ENCODE measurements around the gene SCNN1B. TPM values are rescaled to one million over a fixed set of nuclear protein-coding genes. Genes with fewer than 3 reads are reported as not detected.

SCNN1B gene
- total RNA-seq, 3 donors from 2014 or later (not counting 1 experiment from before 2014, with no cell fraction given), result not detected

DNA sequence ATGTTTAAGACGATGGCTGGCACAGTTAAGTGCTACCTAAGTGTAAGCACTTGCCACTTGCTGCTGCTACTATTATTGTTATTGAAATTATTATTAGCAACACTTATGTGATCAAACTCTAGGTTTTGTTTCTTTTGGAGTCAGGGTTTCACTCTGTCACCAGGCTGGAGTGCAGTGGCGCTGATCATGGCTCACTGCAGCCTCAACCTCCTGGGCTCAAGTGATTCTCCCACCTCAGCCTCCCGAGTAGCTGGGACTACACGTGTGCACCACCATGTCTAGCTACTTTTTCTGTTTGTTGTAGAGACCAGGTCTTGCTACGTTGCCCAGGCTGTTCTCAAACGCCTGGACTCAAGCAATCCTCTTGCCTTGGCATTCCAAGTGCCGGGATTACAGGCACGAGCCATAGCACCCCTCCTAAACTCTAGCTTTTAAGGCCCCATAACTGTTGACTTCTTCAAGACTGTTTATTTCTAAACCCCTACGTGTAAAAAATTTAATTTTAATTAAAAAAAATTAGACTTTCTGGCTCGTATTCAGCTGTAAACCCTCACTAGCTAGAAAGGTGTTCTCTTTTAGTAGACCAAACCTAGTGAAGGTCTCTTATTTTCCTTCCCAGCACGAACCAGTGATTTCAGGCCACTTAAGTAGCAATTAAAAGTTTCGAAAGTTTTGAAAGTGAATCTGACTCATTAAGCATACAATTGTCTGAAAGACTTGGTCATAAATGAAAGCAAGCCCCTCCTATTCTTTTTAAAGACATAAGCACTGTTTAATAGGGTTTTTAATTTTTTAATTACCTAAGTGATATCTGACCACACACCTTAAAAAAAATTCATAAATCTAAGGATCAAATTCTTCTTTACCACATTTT lies 11.7 kb upstream of the SCNN1B start:
- Histone ChIP-seq H3K9me3 (ENCODE audit: control insufficient read depth, insufficient read depth, low read length) (no peaks in the 10 kb centered on the region), H3K4me1 (ENCODE audit: control insufficient read depth, insufficient read depth, low read length) (no peaks in the 10 kb centered on the region), H3K36me3 (ENCODE audit: control insufficient read depth, insufficient read depth, low read length) (no peaks in the 10 kb centered on the region), H3K4me3 (ENCODE audit: low read length) (no peak overlapping the region), H3K27ac (ENCODE audit: low read length) (no peak overlapping the region), H3K27me3 (ENCODE audit: control insufficient read depth, insufficient read depth, low read length) (no peaks in the 10 kb centered on the region)
- Mint-ChIP-seq H3K4me1 (no peaks in the 10 kb centered on the region), H3K9me3 (no peaks in the 10 kb centered on the region), H3K27ac (no peak overlapping the region), H3K36me3 (no peaks in the 10 kb centered on the region), H3K27me3 (ENCODE audit: low read depth in 2 of 2) (peaks cover under 1 to 7% of the 10 kb centered on the region in 2 donors), H3K4me3 (no peak overlapping the region)
- no peak for ATAC-seq
- intact Hi-C loops (cut with micrococcal nuclease), result no loop called here
- WGBS (ENCODE audit: insufficient coverage), result 85% methylated on average over 12 of the region's 12 CpGs
- DNase-seq, result no peak
- TF ChIP-seq, protein P1, sequence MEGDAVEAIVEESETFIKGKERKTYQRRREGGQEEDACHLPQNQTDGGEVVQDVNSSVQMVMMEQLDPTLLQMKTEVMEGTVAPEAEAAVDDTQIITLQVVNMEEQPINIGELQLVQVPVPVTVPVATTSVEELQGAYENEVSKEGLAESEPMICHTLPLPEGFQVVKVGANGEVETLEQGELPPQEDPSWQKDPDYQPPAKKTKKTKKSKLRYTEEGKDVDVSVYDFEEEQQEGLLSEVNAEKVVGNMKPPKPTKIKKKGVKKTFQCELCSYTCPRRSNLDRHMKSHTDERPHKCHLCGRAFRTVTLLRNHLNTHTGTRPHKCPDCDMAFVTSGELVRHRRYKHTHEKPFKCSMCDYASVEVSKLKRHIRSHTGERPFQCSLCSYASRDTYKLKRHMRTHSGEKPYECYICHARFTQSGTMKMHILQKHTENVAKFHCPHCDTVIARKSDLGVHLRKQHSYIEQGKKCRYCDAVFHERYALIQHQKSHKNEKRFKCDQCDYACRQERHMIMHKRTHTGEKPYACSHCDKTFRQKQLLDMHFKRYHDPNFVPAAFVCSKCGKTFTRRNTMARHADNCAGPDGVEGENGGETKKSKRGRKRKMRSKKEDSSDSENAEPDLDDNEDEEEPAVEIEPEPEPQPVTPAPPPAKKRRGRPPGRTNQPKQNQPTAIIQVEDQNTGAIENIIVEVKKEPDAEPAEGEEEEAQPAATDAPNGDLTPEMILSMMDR (IDR thresholded peaks at IDR 0.05), result no peak

DNA sequence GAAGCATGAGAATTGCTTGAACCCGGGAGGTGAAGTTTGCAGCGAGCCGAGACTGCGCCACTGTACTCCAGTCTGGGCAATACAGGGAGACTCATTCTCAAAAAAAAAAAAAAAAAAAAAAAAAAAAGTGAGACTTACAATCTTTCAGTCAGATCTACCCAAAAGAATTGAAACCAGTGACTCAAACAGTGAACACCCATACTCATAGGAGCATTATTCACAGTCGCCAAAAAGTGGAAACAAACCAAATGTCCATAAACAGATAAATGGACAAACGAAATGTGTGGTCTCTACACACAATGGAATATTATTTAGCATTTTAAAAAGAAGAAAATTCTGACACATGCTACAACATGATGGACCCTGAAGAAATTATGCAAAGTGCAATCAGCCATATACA lies 9.1 kb upstream of the SCNN1B start:
- Mint-ChIP-seq H3K27ac (no peak overlapping the region), H3K27me3 (ENCODE audit: low read depth in 2 of 2) (peaks cover 13 to 15% of the 10 kb centered on the region in 2 donors), H3K36me3 (no peaks in the 10 kb centered on the region), H3K4me3 (no peak overlapping the region), H3K9me3 (no peaks in the 10 kb centered on the region), H3K4me1 (no peaks in the 10 kb centered on the region)
- TF ChIP-seq, protein P1 (IDR thresholded peaks at IDR 0.05), result no peak
- Histone ChIP-seq H3K27me3 (ENCODE audit: control insufficient read depth, insufficient read depth, low read length) (no peaks in the 10 kb centered on the region), H3K4me1 (ENCODE audit: control insufficient read depth, insufficient read depth, low read length) (no peaks in the 10 kb centered on the region), H3K4me3 (ENCODE audit: low read length) (no peak overlapping the region), H3K27ac (ENCODE audit: low read length) (no peak overlapping the region), H3K36me3 (ENCODE audit: control insufficient read depth, insufficient read depth, low read length) (no peaks in the 10 kb centered on the region), H3K9me3 (ENCODE audit: control insufficient read depth, insufficient read depth, low read length) (no peaks in the 10 kb centered on the region)
- DNase-seq (no peak), ATAC-seq (no peak)
- 83% methylated on average over 6 of the region's 6 CpGs for WGBS (ENCODE audit: insufficient coverage)
- intact Hi-C loops (cut with micrococcal nuclease), result no loop called here

DNA sequence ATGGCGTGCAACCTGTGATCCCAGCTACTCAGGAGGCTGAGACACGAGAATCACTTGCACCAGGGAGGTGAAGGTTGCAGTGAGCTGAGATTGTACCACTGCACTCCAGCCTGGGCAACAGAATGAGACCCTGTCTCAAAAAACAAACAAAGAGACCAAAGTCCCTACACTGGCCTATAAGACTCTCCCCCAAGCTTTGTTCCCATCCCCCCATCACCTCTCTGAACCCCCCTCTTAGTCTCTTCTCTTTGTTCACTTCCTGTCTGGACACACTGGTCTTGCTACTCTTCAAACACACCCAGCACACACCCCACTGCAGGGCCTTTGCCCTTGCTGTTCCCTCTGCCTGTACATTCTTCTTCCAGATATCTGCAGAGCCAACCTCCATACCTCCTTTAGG lies 7.8 kb upstream of the SCNN1B start:
- TF ChIP-seq, protein P1 (IDR thresholded peaks at IDR 0.05), result no peak
- ATAC-seq (no peak), DNase-seq (no peak)
- Histone ChIP-seq H3K4me1 (ENCODE audit: control insufficient read depth, insufficient read depth, low read length) (no peaks in the 10 kb centered on the region), H3K27me3 (ENCODE audit: control insufficient read depth, insufficient read depth, low read length) (no peaks in the 10 kb centered on the region), H3K36me3 (ENCODE audit: control insufficient read depth, insufficient read depth, low read length) (no peaks in the 10 kb centered on the region), H3K4me3 (ENCODE audit: low read length) (no peak overlapping the region), H3K27ac (ENCODE audit: low read length) (no peak overlapping the region), H3K9me3 (ENCODE audit: control insufficient read depth, insufficient read depth, low read length) (no peaks in the 10 kb centered on the region)
- Mint-ChIP-seq H3K4me3 (no peak overlapping the region), H3K36me3 (no peaks in the 10 kb centered on the region), H3K4me1 (no peaks in the 10 kb centered on the region), H3K27me3 (ENCODE audit: low read depth in 2 of 2) (peaks cover 13 to 15% of the 10 kb centered on the region in 2 donors), H3K27ac (no peak overlapping the region), H3K9me3 (no peaks in the 10 kb centered on the region)
- intact Hi-C loops (cut with micrococcal nuclease), result no loop called here
- 89% methylated on average over 2 of the region's 2 CpGs for WGBS (ENCODE audit: insufficient coverage)
